ENCODE data around the gene HS3ST6. TPM values are rescaled to one million over a fixed set of nuclear protein-coding genes. Genes with fewer than 3 reads are reported as not detected.
"Not testable (repeated sequence)": the region's sequence is repeated elsewhere in the genome, so short reads cannot be mapped to it uniquely, and the experiment has no call there.

Gene HS3ST6
- total RNA-seq, 1 donor from 2014 or later: not detected

DNA sequence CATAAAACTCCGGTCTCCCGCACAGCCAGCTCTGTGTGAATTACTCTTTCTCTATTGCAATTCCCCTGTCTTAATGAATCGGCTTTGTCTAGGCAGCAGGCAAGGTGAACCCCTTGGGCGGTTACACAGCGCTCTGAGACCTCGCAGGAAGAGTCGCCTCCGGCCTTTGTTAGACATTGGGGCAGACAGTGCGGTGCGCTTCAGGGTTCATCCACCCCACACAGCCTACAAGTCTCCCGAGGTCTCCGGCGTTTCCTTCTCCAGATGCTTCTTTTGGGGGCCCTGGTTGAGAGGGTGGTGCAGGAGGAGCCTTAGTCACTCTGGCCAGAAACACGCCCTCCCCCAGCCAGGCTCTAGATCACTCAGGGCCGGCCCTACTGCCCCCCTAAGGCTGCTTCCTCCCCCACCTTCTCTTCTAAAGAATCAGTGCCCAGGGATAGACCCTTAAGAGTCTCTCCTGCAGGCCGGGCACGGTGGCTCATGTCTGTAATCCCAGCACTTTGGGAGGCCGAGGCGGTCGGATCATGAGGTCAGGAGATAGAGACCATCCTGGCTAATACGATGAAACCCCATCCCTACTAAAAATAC is 26.5 kb upstream of the HS3ST6 start:
- no peak overlapping the region for H3K4me3 ChIP-seq (ENCODE audit: low read depth, low read length)
- TF ChIP-seq, protein P1, sequence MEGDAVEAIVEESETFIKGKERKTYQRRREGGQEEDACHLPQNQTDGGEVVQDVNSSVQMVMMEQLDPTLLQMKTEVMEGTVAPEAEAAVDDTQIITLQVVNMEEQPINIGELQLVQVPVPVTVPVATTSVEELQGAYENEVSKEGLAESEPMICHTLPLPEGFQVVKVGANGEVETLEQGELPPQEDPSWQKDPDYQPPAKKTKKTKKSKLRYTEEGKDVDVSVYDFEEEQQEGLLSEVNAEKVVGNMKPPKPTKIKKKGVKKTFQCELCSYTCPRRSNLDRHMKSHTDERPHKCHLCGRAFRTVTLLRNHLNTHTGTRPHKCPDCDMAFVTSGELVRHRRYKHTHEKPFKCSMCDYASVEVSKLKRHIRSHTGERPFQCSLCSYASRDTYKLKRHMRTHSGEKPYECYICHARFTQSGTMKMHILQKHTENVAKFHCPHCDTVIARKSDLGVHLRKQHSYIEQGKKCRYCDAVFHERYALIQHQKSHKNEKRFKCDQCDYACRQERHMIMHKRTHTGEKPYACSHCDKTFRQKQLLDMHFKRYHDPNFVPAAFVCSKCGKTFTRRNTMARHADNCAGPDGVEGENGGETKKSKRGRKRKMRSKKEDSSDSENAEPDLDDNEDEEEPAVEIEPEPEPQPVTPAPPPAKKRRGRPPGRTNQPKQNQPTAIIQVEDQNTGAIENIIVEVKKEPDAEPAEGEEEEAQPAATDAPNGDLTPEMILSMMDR (conservative IDR thresholded peaks at IDR 0.05; ENCODE audit: low read depth, low read length): no peak
- no peak for DNase-seq (ENCODE audit: low read depth)

DNA sequence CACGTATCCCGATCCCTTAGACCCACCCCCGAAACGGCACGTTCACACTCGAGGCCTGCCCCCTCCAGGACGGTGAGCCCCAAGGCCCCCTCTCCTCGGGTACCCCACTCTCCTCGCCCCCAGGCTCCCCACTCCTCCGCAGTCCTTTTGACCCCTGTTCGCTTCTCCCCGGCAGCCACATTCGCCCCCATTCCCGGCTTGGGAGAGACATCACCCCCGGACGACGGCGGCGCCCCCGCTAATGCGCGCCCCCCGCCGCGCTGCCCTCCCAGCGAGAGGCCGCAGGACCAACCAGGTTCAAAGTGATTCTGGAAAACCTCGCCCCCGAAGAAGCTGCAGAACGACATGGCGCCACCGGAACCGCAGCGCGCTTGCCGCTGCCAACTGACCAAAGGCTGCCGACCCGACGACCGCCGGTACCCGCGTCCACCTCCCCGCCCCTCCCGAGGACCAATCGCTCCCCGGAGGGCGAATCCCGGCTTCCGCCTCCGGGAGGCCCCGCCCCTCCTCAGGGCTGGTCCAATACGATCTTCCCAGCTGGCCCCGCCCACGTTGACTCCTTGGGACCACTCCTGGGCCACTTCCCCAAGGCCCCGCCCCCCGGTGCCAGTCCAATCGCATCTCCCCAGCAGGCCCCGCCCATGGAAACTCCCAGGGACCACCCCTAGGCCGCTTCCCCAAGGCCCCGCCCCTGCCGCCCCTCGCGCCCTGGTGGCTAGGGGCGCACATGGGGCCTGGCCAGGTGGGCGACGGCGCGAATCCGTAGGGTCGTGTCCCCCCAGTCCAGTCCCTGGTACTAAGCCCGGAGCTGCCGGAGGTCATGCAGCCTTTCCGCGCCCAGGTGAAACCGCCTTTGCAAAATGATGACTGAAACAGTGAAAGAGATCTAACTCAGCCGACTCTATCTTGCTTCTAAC is 24.9 kb upstream of the HS3ST6 start, which contains the start of gene MSRB1:
MSRB1 (minus strand) TSS at position 390 of the 917 bp plus-strand sequence; CDS start at position 347, 43 bp downstream.
- H3K4me3 ChIP-seq (ENCODE audit: low read depth, low read length): peak within 1 kb of the TSS; percentile 98
- DNase-seq (ENCODE audit: low read depth): peak; percentile 67
- TF ChIP-seq, protein P1 (conservative IDR thresholded peaks at IDR 0.05; ENCODE audit: low read depth, low read length): no peak

DNA sequence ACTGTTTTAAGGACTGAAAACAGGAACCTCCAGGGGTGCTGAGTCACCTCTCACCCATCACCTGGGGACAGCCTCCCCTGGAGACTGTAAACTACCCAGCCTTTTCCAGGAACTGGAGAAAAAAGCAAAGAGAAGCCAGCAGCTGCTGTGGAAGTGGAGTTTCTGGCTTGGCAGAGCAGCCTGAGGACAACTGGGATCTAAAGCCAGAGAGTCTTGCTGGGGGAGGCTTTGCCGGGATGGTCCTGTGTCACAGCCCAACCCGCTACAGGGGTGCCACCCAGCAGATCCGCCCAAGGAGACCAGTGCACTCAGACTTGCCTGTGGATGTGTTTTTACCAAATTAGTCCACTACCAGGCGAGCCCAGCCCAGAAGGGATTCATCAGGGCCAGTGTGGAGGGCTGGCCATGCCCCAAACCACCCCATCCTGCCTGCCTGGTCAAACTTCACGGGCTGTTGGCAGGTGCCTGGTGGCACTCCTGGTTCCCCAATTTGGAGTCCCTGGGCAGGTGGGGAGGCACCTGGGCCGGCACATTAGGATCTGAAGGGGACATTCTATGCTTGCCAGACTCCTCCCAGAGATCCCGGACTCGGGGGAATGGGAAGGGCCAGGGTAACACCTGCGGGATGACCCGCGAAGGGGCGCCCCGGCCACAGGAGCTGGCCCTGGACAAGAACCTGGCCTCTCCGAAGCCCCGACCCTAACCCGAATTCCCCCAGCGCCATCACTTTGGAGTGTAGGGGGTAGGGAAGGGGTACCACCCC is 24.0 kb upstream of the HS3ST6 start:
- H3K4me3 ChIP-seq (ENCODE audit: low read depth, low read length): peak overlapping the region; percentile 98
- DNase-seq (ENCODE audit: low read depth): no peak
- TF ChIP-seq, protein P1 (conservative IDR thresholded peaks at IDR 0.05; ENCODE audit: low read depth, low read length): no peak

DNA sequence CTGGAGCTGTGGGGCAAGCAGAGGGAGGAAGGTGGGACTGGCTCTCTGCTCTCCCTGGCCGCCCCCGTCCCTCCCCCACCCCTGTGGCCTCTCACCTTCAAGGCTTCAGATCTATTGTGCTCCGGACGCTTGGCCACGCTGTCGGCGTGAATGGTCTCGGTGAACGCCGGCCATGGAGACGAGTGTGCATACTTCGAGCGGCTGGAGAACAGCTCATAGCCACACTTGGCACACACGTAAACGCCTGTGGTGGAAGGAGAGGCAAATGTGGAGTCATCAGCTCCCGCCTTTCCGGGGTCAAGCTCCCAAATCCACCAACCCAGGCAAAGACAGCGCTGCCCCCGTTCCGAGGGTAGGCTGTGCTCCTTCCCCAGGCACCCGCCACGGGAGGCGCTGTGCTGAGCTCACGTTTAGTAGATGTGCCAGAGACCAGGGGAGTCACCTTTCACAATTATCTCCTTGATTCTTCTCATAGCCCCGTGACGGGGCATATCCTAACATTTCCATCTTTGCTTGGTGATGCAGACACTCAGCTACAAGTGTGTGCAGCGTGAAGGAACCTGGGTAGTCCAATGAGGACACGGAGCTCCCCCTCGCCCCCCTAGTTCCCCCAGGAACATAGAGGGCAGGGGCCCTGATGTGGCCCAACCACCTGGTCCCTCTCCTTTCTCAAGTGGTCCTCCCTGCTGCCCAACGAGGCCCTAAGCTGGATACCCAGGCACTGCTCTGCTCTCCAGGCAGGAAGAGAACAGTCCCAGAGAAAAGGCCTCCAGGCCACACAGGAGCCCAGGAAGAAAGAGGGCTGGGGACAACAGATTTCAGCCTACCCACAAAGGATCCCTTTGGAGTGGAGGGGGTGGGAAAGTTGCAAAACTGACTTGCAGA is 23.2 kb upstream of the HS3ST6 start:
- peak; percentile 70 for DNase-seq (ENCODE audit: low read depth)
- TF ChIP-seq, protein P1 (conservative IDR thresholded peaks at IDR 0.05; ENCODE audit: low read depth, low read length): peak; percentile 70
- H3K4me3 ChIP-seq (ENCODE audit: low read depth, low read length): peak overlapping the region; percentile 98

DNA sequence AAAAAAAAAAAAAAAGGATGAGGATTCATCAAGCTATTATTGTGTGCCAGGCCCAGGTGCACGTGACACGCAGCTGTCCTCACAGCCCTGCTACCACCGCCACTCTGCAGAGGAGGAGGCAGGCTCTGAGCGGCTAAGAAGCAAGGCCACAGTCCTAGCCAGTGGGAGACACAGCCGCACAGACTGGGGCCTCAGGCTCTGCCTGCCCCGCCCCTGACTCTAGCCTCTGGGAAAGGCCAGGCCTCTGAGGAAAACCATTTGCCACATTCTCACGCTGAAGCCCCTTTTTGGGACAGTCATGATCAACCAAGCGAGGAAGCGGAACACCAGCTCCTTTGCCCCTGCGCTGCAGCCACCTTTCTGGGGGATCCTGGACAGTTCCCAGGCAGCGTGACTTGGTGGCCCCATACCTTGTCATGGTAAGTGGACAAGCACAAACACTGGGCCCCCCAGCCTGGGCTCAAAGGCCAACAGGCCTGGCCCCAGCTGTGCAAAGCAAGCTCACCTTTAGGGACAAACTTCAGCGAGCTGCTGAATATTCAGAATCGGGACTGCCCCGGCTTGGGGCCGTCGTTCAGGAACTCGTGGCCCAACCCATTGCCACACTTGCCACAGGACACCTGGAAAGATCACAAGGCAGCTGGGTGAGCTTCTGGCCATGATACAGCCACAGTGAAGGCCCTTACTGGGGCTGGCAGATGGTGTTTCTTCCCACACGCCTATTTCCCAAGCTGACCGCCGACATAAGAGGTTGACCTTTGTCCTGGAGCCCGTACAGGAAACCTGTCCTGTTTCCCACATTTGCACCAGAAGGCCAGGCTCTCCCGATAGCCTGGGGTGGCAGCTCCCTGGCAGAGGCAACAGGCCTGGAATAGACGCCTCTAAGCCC is 22.3 kb upstream of the HS3ST6 start:
- no peak for DNase-seq (ENCODE audit: low read depth)
- peak overlapping the region; percentile 98 for H3K4me3 ChIP-seq (ENCODE audit: low read depth, low read length)
- TF ChIP-seq, protein P1 (conservative IDR thresholded peaks at IDR 0.05; ENCODE audit: low read depth, low read length): no peak

DNA sequence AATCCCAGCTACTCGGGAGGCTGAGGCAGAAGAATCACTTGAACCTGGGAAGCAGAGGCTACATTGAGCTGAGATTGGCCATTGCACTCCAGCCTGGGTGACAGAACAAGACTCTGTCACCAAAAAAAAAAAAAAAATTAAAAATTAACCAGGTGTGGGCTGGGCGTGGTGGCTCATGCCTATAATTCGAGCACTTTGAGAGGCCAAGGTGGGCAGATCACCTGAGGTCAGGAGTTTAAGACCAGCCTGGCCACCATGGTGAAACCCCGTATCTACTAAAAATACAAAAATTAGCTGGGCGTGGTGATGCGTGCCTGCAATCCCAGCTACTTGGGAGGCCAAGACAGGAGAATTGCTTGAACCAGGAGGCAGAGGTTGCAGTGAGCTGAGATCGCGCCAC is 21.6 kb upstream of the HS3ST6 start:
- not testable (repeated sequence) for H3K4me3 ChIP-seq (ENCODE audit: low read depth, low read length)

More for the DNA sequence above, 21.6 kb upstream of the HS3ST6 start:
- not testable (repeated sequence) for DNase-seq (ENCODE audit: low read depth)
